Activated CD8-positive, alpha-beta memory T cell treated with anti-CD3 and anti-CD28 coated beads for 24 hours (primary cell): ENCODE measurements around the gene VAC14.

Source experiments
- DNase-seq: peaks from one replicate; pipeline ENCODE4 v3.0.0-alpha.2; 2020

VAC14 gene

DNA sequence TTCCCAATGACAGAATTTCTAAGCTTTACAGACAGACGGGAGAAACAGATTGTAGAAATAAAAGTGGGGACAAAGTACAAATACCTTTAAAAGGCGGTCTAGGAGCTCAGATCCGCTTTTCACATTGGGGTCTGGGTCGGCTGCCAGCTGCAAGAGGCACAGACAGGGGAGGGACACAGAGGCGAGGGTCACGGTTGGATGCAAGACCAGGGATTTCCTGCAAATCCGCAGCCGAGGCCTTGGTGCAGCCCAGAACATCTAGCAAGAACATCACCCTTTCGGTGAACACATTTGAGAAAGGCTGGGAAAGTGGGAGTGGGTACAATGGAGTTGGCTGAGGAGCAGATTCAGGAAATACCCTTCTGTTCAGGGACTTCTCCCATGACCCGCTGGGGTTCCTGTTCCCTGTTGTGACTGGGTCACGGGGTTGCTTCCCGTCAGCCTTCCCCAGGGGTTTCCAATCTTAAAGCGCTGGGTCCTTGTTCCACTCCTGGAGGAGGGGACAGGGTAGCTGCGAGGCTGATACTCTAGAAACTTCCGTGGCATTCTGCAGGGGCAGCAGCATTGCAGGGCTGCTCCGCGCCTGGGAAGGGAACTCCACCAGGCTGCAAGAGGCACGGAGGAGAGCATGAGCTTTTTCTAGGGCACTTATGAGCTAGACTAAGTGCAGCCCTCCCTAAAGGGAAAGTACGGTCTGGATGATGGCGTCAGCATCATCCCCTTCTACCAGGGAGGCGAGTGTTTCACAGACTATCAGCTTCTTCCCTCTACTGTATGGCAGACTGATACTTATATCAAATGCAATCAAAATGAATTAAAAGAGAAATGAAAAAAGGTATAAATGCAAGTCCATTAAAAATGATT lies 16.0 kb downstream of the VAC14 start:
- DNase-seq: no peak

DNA sequence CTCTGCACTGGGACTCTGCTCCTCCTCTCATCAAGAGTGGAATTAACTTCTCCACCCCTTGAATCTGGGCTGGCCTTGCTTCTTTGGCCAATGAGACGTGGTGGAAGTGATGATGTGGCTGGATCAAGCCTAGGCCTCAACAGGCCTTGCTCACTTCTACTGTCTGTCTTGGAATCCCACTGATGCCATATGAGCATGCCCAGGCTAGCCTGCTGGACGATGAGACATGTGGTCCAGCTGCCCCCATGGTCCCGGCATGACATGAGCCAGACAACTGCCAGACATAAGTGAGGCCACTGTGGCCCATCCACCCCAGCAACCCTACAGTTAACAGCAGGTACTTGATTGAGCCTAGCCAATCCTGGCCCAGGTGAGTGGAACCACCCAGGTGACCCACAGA lies 18.7 kb downstream of the VAC14 start:
- no peak for DNase-seq

DNA sequence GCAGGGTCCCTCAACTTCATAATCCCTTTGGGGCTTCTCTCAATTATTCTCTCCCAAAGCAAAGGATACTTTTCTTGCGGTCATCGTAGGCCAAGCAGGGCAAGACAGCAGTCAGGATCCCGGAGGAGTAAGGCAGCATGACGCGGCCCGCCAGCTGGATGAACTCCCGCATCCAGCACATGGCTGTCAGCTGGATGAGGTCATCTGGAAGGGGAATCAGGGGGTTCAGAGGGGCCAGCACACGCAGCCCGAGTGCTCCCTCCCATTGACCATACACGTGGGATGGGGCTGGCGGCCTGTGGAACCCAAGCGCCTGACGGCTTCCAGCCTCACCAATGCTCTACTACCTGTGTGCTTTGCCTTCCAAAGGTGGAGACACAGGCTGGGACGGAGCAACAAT lies 19.2 kb downstream of the VAC14 start:
- DNase-seq: no peak

DNA sequence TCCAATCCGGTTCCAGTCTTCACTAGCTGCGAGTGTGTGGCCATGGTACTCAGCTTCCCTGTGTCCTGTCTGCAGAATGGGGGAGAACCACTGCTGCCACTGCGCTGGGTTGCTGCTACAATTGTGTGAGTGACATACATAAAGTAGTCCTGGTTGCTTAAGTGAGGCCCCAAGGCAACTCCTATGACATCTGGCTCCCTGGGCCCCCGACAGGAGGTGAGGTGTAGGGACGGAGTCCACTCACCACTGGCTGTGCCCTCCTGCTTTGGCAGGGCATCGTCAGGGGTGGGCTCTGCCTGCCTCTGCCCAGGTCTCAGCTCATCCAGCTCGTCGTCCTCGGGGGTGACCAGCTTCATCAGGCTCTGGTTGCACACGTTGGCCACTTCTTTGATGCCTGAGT lies 20.4 kb downstream of the VAC14 start:
- DNase-seq: no peak

DNA sequence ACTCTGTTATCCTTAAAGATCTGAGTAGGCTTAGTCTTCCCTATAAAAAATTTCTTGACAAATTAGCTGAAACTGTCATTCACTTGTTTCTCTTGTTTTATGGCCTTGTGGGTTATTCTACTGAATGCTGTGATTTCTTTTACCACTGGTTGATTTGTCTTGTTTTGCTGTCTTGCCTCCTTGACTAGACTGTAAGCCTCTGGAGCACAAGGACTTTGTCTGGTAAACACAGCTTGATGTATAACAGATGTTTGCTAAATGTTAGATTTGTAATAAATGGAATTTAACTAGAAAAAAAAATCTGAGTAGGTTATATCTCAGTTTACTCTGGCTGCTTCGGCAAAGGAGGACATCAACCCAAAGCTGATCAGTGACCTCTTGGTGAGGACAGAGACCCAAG lies 21.6 kb downstream of the VAC14 start:
- DNase-seq: no peak

DNA sequence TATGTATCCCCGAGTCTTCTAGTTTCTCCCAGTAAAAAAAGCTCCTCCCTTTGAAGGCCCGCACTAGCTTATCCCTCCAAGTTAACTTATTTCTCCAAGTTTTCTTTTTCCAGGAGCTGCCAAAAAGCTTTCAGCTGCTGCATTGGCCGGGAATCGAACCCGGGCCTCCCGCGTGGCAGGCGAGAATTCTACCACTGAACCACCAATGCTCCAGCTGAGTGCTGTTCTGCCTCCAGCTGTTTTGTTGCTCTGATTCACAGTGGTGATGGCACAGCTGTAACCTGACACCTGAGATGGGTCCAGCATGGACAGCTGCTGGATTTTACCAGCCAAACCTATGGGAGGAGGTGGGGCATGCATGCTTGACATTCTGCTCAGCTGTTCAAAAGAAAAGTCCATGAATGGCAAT lies 22.1 kb downstream of the VAC14 start:
- no peak for DNase-seq

DNA sequence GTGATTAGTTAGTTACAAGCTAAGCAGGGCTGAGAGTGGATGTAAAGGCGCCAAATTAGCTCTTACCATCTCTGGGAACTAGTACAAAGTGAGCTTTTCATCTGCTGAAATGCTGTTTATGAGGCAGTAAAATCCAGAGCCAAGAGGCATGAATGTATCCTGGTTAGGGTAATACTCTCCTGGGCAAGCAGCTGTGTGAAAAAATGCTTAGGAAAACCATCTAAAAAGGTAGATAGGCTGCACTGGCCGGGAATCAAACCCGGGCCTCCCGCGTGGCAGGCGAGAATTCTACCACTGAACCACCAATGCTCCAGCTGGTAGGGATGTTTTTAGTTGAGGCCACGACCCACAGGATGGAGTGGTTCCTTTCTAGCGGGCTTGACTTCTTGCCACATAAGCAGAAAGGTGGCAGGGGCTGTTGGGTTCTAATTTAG lies 23.0 kb downstream of the VAC14 start:
- no peak for DNase-seq

DNA sequence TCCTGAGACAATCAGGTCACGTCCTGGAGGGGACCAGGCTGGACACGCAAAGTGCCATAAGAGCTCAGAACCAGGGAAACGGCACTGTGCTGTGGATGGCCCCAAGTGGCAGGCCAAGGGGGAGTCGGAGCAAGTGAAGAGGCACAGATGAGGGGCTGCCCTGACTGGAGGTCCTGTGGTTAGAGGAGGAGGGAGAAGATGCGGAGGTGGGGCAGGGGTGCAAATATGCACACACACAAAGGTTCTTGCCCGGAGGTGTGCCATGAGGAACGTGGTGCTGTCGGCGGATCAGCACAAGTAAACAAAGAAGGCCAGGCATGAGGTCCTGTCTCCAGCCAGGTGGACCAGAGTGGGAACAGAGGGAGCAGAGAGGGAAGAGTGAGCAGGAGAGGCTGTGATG lies 23.5 kb downstream of the VAC14 start:
- DNase-seq: no peak

DNA sequence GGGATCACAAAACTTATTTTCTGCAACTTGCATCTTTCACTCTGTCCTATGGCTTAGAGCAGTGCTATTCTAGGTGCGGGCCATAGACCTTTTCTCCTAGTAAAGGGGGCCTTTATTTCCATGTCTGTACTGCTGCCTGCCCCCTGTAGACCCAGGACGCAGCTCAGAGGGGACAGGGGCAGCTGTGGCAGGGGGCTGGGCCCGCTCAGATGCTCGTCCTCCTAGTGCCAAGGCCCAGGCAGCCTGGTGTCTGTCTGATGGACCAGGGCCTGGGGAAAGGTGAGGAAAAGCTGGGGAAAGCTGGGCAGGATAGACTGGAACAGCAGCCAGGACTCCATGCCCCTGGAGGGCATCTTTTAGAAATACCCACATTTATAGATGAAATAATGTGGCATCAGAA lies 25.6 kb downstream of the VAC14 start:
- DNase-seq: no peak

DNA sequence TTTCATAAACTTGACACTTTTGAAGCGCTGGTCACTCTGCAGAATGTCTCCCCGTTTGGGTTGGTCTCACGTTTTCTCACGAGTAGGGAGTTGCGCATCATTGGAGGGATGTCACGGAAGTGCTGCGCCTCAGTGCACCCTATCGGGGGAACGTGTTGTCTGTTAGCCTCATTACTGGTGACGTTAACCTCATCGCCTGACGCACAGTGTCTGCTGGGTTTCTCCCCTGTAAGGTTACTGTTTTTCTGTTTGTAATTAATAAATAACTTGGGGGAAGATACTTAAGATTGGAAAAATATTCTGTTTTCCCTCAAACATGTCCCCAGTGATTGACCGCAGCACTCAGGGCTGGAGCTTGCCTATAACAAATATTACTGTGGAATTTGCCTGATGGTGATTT lies 26.7 kb downstream of the VAC14 start:
- no peak for DNase-seq

DNA sequence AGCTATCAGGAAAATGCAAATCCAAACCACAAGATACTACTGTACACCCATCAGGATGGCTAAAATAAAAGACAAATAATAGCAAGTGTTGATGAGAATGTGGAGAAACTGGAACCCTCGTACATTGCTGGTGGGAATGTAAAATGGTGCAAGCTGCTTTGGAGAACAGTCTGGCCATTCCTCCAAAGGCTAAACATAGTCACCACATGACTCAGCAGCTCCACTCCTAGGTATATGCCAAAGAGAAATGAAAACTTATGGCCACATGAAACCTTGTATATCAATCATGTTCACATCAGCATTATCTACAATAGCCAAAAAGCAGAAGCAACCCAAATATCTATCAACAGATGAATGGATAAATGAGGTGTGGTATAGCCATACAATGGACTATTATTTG lies 28.5 kb downstream of the VAC14 start:
- DNase-seq: no peak

DNA sequence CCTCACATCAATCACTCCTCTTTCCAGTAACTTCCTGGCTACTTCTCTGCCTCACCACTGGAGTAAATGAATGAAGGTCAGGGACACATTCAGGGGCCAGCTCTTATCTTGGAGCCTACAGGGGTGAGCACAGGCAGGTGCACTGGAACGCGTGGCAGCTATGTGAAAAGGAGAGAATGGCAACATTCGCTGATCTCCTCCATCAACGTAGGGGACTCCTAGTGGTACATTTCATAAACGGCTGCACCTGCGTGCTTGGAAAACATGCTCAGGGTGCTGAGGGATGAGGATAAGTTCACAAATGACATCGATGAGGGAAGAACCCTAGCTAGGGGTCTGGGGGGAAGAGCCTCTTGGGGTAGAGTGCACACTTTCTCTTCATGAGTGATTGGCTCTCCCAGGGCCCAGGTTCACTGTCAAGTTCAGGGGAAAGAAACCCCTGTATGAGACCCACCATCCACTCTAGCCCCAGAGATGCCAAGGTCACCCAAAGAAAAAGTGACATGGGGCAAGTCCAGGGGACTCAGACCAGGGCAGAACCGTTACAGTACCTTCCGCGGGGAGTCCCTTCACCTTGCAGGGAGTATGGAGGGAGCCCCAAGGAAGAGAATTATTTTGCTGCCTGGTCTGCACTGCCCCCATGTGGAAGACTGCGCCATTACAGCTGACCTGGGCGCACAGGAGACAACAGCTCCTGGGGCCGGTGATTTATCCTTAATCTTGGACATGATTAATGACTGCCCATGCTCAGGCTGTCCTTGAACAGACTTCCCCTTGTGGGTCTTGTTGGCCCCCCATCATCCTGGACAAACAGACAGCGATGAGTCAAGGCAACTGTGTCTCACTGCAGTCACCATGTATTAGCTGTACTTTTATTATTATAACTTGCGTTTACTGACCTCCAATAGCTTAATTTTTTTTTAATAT lies 30.1 kb downstream of the VAC14 start:
- peak; percentile 88 for DNase-seq

DNA sequence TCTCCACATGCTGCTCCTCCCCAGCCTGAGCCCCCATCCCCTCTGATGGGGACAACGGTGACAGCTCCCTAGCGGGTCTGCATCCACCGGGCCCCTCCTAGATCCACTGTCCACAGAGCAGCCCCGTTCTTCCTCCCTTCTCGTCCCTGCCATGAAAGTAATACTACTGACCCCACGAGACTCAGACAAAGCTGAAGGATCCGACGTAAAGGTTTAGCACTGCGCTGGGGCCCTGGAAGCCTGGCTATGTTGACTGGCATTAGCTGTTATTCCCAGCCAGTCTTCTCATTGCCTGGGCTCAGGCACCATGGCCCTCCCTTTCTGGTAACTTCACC lies 30.7 kb downstream of the VAC14 start:
- no peak for DNase-seq

DNA sequence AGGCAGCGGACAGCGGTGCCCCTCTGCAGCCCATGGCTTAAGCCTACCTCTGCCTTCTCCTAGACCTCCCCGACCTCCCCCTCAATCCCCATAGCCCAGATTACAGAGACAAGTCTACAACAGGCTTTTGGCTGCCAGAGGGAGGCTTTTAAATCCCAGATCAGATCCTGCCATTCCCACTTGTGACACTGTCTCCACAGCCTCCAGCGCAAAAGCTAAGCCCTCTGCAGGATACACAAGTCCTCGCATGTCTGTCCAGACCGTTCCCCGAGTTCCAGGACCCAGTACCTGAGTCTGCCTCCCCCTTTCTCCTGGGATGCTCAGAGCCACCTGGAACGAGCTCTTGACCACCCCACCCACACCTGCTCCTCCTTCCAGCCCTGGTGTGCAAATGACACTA lies 31.2 kb downstream of the VAC14 start:
- DNase-seq: no peak

DNA sequence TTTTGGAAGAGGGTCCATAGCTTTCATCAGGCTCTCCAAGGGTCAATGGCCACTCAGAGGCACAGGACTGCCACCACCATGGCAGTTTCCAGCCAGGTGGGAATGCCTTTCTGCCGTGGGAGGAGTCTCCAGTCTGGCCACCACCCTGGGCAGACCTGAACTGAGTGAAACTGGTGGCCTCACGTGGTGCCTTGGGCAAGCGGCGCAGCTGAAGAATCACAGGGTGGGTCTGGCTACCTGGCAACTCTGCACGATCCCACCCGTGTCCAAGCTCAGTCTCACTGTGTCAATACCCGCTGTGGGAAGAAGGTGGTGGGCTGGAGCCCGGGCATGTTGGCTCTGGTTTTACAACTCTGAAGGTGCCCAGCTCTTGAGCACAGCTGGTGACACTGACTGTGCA lies 31.8 kb downstream of the VAC14 start:
- no peak for DNase-seq

DNA sequence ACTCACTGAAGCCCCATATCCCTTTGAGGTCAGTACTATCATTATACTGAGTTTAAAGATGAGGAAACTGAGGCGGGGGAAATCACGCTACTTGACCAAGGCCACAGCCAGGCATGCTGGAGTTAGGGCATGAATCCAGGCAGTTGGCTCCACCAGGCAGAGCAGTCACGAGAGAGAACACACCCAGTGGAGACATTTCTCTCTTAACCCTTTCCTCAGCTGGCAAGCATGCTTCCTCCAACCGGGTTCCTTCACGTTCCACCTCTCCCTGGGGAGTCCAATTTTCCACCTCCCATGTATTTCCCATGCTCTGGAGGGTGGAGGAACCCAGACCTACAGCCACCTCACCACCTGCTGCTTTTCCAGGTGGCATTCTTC lies 32.8 kb downstream of the VAC14 start:
- DNase-seq: no peak

DNA sequence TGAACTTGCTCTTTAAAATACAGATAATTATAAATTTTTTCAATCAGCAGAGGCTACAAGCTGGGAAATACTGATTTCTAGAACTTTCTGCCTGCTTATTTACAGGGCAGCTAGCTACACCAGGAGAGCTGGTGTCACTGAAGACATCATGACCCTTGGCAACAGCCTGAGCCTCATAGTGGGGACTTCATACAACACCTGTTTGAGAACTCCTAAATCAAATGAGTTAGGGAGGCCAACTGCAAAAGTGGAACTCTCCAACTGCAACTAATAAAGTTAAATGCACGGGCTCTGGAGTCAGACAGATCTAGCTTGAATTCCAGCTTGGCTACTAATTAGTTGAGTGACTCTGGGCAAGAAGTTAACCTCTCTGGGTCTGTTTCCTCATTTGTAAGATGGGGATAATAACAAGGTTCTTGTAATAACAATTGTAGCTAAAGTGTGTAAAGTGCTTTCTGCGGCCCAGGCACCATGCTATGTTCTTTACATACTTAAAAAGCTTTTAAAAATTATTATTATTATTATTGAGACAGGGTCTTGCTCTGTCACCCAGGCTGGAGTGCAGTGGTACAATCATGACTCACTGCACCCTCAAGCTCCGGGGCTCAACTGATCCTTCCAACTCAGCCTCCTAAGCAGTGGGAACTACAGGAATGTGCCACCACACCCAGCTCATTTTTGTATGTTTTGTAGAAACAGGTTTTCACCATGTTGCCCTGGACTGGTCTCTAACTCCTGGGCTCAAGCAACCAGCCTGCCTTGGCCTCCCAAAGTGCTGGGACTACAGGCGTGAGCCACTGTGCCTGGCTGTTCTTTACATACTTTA lies 33.4 kb downstream of the VAC14 start:
- DNase-seq: no peak

DNA sequence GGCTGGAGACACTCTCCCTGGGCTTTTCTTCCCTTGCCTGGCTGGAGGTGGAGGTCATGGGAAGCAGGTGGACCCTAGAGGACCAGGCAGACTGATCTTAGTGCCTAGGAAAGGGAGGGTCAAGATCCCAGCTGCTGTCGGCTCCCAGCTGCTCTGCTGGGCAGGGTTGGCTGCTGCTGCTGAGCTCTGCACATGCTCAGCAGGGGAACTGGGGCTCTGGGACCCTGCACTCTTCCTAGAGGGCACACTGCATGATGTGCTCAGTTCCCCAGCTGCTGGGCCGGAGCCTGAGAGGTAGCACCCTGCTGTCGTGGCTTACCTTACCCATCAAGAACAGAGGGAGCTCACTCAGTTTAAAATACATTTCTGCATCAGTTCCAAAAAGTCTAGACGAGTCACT lies 34.3 kb downstream of the VAC14 start:
- no peak for DNase-seq

DNA sequence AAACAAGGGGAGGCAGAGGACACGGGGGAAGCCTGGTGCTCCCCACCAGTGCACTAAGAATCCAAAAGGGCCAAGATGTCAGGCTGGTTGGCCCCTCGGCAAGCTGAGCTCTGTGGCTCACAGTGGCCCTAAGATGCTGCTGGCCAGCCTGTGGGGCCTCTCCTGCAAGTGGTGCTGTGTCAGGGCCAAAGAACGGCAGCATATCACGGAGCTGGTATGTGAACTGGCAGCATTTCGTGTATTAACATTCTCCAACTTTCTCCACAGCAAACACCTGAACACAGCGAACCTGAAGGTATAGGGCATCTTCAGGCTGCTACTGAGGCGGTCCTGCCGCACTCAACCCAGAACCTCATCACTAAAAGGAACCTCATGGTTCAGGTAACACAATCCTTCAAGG lies 34.8 kb downstream of the VAC14 start:
- no peak for DNase-seq

DNA sequence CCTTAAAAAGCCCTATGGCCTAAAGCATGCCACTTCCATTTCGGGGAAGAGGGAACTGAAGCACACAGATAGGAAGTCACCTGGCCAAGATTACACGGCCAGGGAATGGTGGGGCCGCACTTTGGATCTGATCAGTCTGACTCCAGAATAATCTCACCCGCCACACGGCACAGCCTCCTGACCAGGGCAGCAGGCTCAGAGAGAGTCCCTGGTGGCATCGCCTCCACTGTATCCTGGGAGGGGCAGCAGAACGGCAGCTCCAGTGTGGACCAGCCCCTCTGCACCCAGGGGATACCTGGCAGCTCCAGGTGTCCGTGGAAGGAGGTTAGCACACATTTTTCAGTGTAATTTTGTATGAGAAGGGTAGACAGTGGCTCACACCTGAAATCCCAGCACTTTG lies 35.5 kb downstream of the VAC14 start:
- no peak for DNase-seq

DNA sequence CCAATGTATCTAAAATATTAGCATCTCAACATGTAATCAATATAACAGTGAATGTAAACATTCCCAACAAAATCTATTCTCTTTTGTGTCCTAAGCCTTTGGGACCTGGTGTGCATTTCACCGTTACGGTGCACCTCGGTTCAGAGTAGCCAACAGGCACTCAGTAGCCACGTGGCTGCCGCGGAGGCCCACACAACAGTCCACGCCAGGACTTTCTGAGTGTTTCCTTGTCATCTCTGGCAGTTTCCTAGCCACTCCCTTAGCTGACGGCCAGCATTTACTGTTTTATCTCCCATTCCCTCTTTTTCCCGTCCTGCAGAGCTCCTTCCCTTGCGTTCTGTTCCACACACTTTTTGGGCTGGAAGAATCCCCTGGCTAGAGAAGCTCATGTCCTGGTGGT lies 36.3 kb downstream of the VAC14 start:
- no peak for DNase-seq

DNA sequence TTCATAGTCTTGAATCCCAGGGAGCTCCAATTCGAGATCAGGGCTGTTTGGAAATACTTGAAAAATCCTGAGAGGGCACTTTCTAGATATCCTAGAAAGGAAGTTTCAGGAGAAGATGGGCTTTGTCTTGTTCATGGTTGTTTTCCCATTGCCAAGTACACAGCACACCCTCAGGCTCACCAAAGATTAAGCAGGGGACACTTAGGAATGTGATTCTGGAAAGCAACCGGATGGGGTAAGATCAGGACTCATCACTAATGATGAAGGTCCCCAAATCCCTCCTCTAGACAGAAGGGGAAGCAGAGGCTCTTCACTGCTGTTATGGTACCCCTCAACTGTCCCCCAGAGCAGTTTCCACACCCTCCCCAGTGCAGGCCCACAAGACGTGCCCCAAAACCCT lies 40.7 kb downstream of the VAC14 start:
- DNase-seq: no peak

DNA sequence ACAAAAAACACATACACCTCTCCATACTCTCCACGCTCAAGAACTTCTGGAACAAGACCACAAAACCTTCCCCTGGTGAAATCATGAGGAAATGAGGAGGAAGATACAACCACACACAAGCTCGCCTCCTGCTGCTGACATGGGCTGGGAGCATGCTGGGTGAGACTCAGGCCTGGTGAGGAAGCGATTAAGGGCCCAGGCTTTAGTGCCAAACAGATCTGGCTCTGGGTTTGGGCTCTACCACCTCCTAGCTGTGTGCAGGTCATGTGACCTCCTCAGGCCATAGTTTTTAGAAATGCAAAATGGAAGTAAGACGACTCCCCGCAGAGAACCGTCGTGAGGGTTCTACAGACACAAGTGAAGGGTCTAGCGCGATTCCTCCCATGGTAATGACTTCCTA lies 41.3 kb downstream of the VAC14 start:
- DNase-seq: no peak
